ENCODE measurements around the gene SLN.

SLN gene

GRCh38 chr11:107719073-107719472, 7.2 kb upstream of the SLN start:
- DNase-seq: no peak

- no peak for DNase-seq
These were observed 5.2 kb upstream of the SLN start for GRCh38 chr11:107716884-107717532.

- DNase-seq: no peak
These were observed 1.2 kb upstream of the SLN start for GRCh38 chr11:107713009-107713408.

GRCh38 chr11:107710301-107710700, 1.6 kb downstream of the SLN start:
- no peak for DNase-seq

- no peak for DNase-seq
These were observed 3.1 kb downstream of the SLN start for GRCh38 chr11:107708792-107709191.

- DNase-seq: no peak
These were observed 4.0 kb downstream of the SLN start for GRCh38 chr11:107707807-107708206.

GRCh38 chr11:107707215-107707671, 4.6 kb downstream of the SLN start:
- DNase-seq: no peak

- no peak for DNase-seq
These were observed 5.3 kb downstream of the SLN start for GRCh38 chr11:107706531-107706930.

GRCh38 chr11:107705027-107705426, 6.8 kb downstream of the SLN start:
- no peak for DNase-seq

- DNase-seq: no peak
These were observed 7.4 kb downstream of the SLN start for GRCh38 chr11:107704451-107704850.

- DNase-seq: no peak
These were observed 9.1 kb downstream of the SLN start for GRCh38 chr11:107702723-107703122.

GRCh38 chr11:107702109-107702660, 9.7 kb downstream of the SLN start:
- DNase-seq: no peak

- DNase-seq: no peak
These were observed 12.2 kb downstream of the SLN start for GRCh38 chr11:107699371-107700285.

GRCh38 chr11:107697291-107697690, 14.6 kb downstream of the SLN start:
- DNase-seq: no peak

- DNase-seq: no peak
These were observed 15.7 kb downstream of the SLN start for GRCh38 chr11:107696140-107696539.

GRCh38 chr11:107695446-107695845, 16.4 kb downstream of the SLN start:
- no peak for DNase-seq

GRCh38 chr11:107691000-107691750, 20.7 kb downstream of the SLN start:
- DNase-seq: no peak

- peak; percentile 62 for DNase-seq
These were observed 22.3 kb downstream of the SLN start for GRCh38 chr11:107689317-107690202.

- DNase-seq: no peak
These were observed 23.4 kb downstream of the SLN start for GRCh38 chr11:107688322-107688918.

- no peak for DNase-seq
These were observed 28.0 kb downstream of the SLN start for GRCh38 chr11:107683807-107684206.

- no peak for DNase-seq
These were observed 28.8 kb downstream of the SLN start for GRCh38 chr11:107683061-107683460.

- no peak for DNase-seq
These were observed 29.3 kb downstream of the SLN start for GRCh38 chr11:107682572-107682971.

All from activated naive CD4-positive, alpha-beta T cell treated with anti-CD3 and anti-CD28 coated beads, Interleukin-2, amount 50 U/mL, for 16 hours (primary cell).